ENCODE data around the gene USP5. TPM values are rescaled to one million over a fixed set of nuclear protein-coding genes. Genes with fewer than 3 reads are reported as not detected.
A peak's percentile ranks its signal among the peaks of the same experiment; 100 is the strongest.

USP5 gene
- total RNA-seq, 1 experiment from 2014 or later, result 230 TPM

DNA sequence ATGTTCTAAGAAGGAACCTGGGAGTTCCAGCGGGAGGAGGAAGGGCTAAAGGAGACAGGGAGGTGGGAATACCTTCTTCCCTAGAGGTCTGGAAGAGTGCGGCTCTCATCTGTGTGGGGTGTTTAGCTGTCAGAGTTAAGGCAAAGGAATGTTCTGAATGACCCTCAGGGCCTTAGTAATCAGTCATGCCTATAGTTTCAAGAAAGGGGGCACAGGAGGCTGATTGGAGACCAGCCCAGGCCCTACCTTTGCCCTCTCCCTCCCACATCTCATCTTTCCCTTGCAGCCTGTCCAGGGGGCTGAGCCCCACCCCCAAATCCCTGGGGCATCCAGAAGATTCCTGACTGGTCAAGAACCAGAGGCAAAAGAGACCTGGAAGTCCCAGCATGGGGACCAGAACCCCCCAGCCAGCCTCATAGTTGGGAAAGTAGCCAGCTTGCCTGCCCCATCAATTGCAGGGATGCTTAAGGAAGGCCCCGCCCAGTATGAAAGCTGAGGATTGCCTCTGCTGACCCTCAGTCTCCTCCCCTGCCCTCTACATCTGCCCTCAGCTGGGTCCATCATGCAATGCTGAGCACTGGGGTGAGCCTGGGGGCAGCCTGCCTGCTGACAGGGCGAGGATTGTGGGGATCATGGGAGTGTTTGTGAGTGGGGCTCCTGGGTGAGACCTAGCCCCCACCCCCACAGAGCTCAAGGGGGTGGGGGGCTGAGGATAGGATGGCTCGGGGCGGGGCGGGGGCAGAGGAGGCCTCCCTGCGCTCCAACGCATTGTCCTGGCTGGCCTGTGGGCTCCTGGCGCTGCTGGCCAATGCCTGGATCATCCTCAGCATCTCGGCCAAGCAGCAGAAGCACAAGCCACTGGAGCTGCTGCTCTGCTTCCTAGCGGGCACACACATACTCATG lies 28.5 kb upstream of the USP5 start:
- intact Hi-C loops (cut with micrococcal nuclease; ENCODE audit: unreplicated experiment), result no loop called here
- Histone ChIP-seq H3K27me3 (replicated peaks; ENCODE audit: control insufficient read depth, insufficient read depth, low read length) (no peaks in the 10 kb centered on the region), H3K4me1 (peaks cover 15% of the 10 kb centered on the region), H3K36me3 (ENCODE audit: control insufficient read depth, insufficient read depth, low read length) (no peaks in the 10 kb centered on the region), H3K9me3 (no peaks in the 10 kb centered on the region), H3K4me3 (ENCODE audit: low read depth, low read length) (no peak overlapping the region)
- Mint-ChIP-seq H3K36me3 (ENCODE audit: insufficient read depth, unreplicated experiment) (no peaks in the 10 kb centered on the region), H3K9me3 (ENCODE audit: unreplicated experiment) (no peaks in the 10 kb centered on the region), H3K27me3 (ENCODE audit: insufficient read depth, unreplicated experiment) (peaks cover 26% of the 10 kb centered on the region), H3K27ac (ENCODE audit: unreplicated experiment) (no peak overlapping the region), H3K4me3 (ENCODE audit: unreplicated experiment) (no peak overlapping the region), H3K4me1 (ENCODE audit: low read depth, unreplicated experiment) (peaks cover 14% of the 10 kb centered on the region)
- no TSS peak for BruUV-seq (replicated peaks)
- CTCF ChIA-PET, result interaction anchor here (0.5 to 1.3 kb wide), 6 partner anchors 57 to 1344 kb away, joined by 3 to 4 read pairs (median 4); partner anchors contain the start of genes PTMS and ZNF384
- TF ChIP-seq, protein P1, sequence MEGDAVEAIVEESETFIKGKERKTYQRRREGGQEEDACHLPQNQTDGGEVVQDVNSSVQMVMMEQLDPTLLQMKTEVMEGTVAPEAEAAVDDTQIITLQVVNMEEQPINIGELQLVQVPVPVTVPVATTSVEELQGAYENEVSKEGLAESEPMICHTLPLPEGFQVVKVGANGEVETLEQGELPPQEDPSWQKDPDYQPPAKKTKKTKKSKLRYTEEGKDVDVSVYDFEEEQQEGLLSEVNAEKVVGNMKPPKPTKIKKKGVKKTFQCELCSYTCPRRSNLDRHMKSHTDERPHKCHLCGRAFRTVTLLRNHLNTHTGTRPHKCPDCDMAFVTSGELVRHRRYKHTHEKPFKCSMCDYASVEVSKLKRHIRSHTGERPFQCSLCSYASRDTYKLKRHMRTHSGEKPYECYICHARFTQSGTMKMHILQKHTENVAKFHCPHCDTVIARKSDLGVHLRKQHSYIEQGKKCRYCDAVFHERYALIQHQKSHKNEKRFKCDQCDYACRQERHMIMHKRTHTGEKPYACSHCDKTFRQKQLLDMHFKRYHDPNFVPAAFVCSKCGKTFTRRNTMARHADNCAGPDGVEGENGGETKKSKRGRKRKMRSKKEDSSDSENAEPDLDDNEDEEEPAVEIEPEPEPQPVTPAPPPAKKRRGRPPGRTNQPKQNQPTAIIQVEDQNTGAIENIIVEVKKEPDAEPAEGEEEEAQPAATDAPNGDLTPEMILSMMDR (IDR thresholded peaks at IDR 0.05; ENCODE audit: insufficient read depth in 1 of 2, low read depth in 1 of 2, low read length in 1 of 2, severe bottlenecking in 1 of 2, unreplicated experiment in 1 of 2), result no peak
- POLR2A ChIA-PET, result interaction anchor here (0.5 to 1.4 kb wide), 3 partner anchors 28 to 70 kb away, joined by 3 read pairs; partner anchors contain the start of genes CDCA3 and MLF2
- peak in 1 of 2 experiments; percentile 40 for DNase-seq

DNA sequence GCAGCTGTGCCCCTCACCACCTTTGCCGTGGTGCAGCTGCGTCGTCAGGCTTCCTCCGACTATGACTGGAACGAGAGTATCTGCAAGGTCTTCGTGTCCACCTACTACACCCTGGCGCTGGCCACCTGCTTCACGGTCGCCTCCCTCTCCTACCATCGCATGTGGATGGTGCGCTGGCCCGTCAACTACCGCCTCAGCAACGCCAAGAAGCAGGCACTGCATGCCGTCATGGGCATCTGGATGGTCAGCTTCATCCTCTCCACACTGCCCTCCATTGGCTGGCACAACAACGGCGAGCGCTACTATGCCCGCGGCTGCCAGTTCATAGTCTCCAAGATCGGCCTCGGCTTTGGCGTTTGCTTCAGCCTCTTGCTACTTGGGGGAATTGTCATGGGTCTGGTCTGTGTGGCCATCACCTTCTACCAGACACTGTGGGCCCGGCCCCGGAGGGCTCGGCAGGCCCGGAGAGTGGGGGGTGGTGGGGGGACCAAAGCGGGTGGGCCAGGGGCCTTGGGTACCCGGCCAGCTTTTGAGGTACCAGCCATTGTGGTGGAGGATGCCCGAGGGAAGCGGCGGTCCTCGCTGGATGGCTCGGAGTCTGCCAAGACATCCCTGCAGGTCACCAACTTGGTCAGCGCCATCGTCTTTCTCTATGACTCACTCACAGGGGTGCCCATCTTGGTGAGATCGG lies 27.7 kb upstream of the USP5 start:
- TF ChIP-seq, protein P1 (IDR thresholded peaks at IDR 0.05; ENCODE audit: insufficient read depth in 1 of 2, low read depth in 1 of 2, low read length in 1 of 2, severe bottlenecking in 1 of 2, unreplicated experiment in 1 of 2), result no peak
- intact Hi-C loops (cut with micrococcal nuclease; ENCODE audit: unreplicated experiment), result no loop called here
- Mint-ChIP-seq H3K27ac (ENCODE audit: unreplicated experiment) (no peak overlapping the region), H3K9me3 (ENCODE audit: unreplicated experiment) (no peaks in the 10 kb centered on the region), H3K4me3 (ENCODE audit: unreplicated experiment) (no peak overlapping the region), H3K27me3 (ENCODE audit: insufficient read depth, unreplicated experiment) (peaks cover 26% of the 10 kb centered on the region), H3K36me3 (ENCODE audit: insufficient read depth, unreplicated experiment) (peaks cover 2% of the 10 kb centered on the region), H3K4me1 (ENCODE audit: low read depth, unreplicated experiment) (peaks cover 14% of the 10 kb centered on the region)
- peak in 1 of 2 experiments; percentile 36 for DNase-seq
- peaks cover 15% of the 10 kb centered on the region for H3K4me1 ChIP-seq
- ChIA-PET CTCF (interaction anchor here (0.6 to 2.2 kb wide), 5 partner anchors 24 to 201 kb away, joined by 3 to 16 read pairs (median 4); partner anchors contain the start of genes MLF2 and PTMS), POLR2A (interaction anchor here (0.6 to 1.4 kb wide), 3 partner anchors 71 to 92 kb away, joined by 3 to 5 read pairs (median 3); partner anchors contain the start of gene MLF2)
- no TSS peak for BruUV-seq (replicated peaks)
- no peaks in the 10 kb centered on the region for H3K36me3 ChIP-seq (ENCODE audit: control insufficient read depth, insufficient read depth, low read length)
- H3K9me3 ChIP-seq, result no peaks in the 10 kb centered on the region
- H3K27me3 ChIP-seq (replicated peaks; ENCODE audit: control insufficient read depth, insufficient read depth, low read length), result no peaks in the 10 kb centered on the region; the same call in 1 of the 2 replicates
- no peak overlapping the region for H3K4me3 ChIP-seq (ENCODE audit: low read depth, low read length)

DNA sequence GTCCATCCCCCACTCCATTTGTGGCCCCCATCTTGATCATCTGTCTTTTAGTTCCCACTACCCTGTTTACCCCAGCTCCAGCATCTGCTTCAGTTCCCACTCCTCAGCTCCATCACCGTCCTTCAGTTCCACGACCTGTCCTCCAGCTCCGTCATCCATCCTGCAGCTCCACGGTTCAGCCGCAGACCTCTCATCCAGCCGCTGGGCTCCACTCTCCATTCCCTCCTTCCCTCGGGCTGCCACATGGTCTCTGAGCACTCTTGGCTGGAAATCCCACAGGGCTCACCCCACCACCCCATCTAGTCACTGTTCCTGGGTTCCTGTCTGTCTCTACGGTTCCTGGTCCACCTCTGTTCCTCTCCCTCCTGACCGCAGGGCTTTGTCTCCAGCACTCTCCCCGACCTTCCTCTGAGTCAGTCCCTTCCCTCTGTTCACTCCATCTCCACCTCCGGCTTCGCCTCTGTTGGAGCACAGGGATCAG lies 27.0 kb upstream of the USP5 start:
- H3K4me1 Mint-ChIP-seq (ENCODE audit: low read depth, unreplicated experiment), result peaks cover 14% of the 10 kb centered on the region
- peaks cover 26% of the 10 kb centered on the region for H3K27me3 Mint-ChIP-seq (ENCODE audit: insufficient read depth, unreplicated experiment)
- H3K27ac Mint-ChIP-seq (ENCODE audit: unreplicated experiment), result no peak overlapping the region
- H3K9me3 Mint-ChIP-seq (ENCODE audit: unreplicated experiment), result no peaks in the 10 kb centered on the region
- ChIA-PET POLR2A (interaction anchor here (0.6 to 1.4 kb wide), 2 partner anchors 72 to 92 kb away, joined by 3 to 5 read pairs; partner anchors contain the start of gene MLF2), CTCF (interaction anchor here (0.5 to 2.2 kb wide), 4 partner anchors 23 to 72 kb away, joined by 3 to 16 read pairs (median 6); partner anchors contain the start of gene MLF2)
- no TSS peak for BruUV-seq (replicated peaks)
- peak in 1 of 2 experiments; percentile 40 for DNase-seq
- TF ChIP-seq, protein P1 (IDR thresholded peaks at IDR 0.05; ENCODE audit: insufficient read depth in 1 of 2, low read depth in 1 of 2, low read length in 1 of 2, severe bottlenecking in 1 of 2, unreplicated experiment in 1 of 2), result no peak
- no peaks in the 10 kb centered on the region for H3K36me3 ChIP-seq (ENCODE audit: control insufficient read depth, insufficient read depth, low read length)
- no peaks in the 10 kb centered on the region; the same call in 1 of the 2 replicates for H3K27me3 ChIP-seq (replicated peaks; ENCODE audit: control insufficient read depth, insufficient read depth, low read length)
- peaks cover 7% of the 10 kb centered on the region for H3K36me3 Mint-ChIP-seq (ENCODE audit: insufficient read depth, unreplicated experiment)
- intact Hi-C loops (cut with micrococcal nuclease; ENCODE audit: unreplicated experiment), result loop anchor here (1.0 to 5.0 kb wide), 5 partner anchors 46 to 253 kb away; partner anchors contain the start of gene MLF2
- no peak overlapping the region for H3K4me3 Mint-ChIP-seq (ENCODE audit: unreplicated experiment)
- peaks cover 22% of the 10 kb centered on the region for H3K4me1 ChIP-seq
- no peaks in the 10 kb centered on the region for H3K9me3 ChIP-seq
- no peak overlapping the region for H3K4me3 ChIP-seq (ENCODE audit: low read depth, low read length)

Data from Caco-2 (cell line).